Skeletal muscle satellite cell (primary cell): ENCODE results near the gene MMS22L.
A peak's percentile ranks its signal among the peaks of the same experiment; 100 is the strongest.

Experiments used
- H3K27me3 ChIP-seq: 2 replicates; pipeline ENCODE4 v1.7.0; 2013; ENCODE audit warnings: low read length; ENCODE audit not compliant: control insufficient read depth, insufficient read depth
- H3K36me3 ChIP-seq: 2 replicates; pipeline ENCODE4 v1.7.0; 2013; ENCODE audit warnings: mild to moderate bottlenecking, control low read depth, low read length; ENCODE audit not compliant: insufficient read depth
- H3K4me1 ChIP-seq: 2 replicates; pipeline ENCODE4 v1.7.0; 2013; ENCODE audit warnings: low read length; ENCODE audit not compliant: control insufficient read depth, insufficient read depth
- H3K4me2 ChIP-seq: 2 replicates; pipeline ENCODE4 v1.7.0; 2013; ENCODE audit warnings: mild to moderate bottlenecking, low read length
- H3K4me3 ChIP-seq: 2 replicates; pipeline ENCODE4 v1.7.0; 2013; ENCODE audit warnings: low read length
- H3K9ac ChIP-seq: 2 replicates; pipeline ENCODE4 v1.7.0; 2013; ENCODE audit warnings: mild to moderate bottlenecking, low read depth, low read length, moderate library complexity
- H3K9me3 ChIP-seq: replicated peaks from 2 replicates; pipeline ENCODE4 v1.7.0; 2013; ENCODE audit warnings: mild to moderate bottlenecking, control low read depth, low read length

Gene MMS22L

DNA sequence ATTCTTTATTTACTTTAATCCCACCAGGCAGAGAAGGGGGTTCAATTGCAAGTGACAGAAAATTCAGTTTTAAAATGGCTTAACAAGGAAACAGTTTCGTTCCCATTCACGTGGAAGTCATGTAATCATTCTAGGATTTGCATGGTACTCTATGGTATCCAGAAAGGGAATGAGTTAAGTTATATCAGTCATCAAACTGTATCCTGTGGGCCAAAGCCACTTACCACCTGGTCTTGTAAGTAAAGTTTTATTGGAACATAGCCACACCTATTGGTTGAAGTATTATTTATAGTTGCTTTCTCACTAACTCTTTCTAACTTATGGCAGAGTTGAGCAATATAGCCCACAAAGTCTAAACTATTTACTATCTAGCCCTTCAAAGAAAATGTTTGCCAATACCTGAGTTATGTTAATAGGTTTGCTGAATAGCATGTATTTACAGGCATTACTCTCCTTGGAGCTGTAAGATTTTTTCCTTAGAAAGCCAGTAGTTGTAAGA, 10.2 kb upstream of the MMS22L start:
- no peak overlapping the region for H3K4me2 ChIP-seq
- no peaks in the 10 kb centered on the region for H3K9me3 ChIP-seq
- H3K27me3 ChIP-seq = no peaks in the 10 kb centered on the region
- no peaks in the 10 kb centered on the region for H3K36me3 ChIP-seq
- H3K4me1 ChIP-seq = no peaks in the 10 kb centered on the region
- no peak overlapping the region for H3K4me3 ChIP-seq
- H3K9ac ChIP-seq = no peak overlapping the region

DNA sequence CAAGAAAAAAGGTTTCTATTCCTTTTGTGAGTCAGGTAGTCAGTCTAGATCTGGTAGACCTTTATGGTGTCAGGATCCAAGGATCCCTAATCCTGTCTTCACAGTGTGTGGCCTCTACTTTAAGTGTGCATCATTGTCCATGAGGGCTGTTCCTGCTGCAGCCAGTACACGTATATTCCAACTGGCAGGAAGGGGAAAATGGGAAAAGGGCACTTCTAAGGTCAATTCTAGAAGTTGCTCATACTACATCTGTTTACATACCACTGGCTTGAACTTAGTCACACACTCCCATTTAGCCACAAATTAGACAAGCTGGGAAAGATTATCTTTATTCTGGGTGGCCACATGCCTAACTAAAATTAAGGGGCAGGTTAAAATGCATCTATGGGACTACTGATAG, 9.7 kb upstream of the MMS22L start:
- Histone ChIP-seq H3K36me3 (no peaks in the 10 kb centered on the region), H3K27me3 (no peaks in the 10 kb centered on the region), H3K9ac (no peak overlapping the region), H3K9me3 (no peaks in the 10 kb centered on the region), H3K4me2 (no peak overlapping the region), H3K4me3 (no peak overlapping the region), H3K4me1 (no peaks in the 10 kb centered on the region)

DNA sequence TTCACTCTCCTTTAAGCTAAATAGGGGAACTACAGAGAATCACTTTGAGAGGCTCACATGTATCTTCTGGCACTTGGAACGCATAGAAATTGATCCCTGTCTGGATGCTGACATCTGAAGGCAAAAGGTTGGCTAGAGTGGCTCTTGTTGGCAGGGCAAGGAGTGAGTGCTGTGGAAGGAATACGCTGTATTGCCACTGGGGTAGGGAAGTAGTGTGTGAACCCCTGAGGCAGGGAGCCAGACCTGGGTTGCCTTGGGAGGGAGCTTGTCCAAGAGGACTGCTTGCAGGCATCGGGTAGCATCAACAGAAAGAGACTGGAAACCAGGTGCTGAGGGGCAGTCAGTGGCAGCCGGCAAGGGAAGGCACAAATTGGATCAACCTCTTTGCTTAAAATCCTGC, 8.9 kb upstream of the MMS22L start:
- Histone ChIP-seq H3K27me3 (no peaks in the 10 kb centered on the region), H3K4me3 (no peak overlapping the region), H3K4me2 (no peak overlapping the region), H3K9me3 (no peaks in the 10 kb centered on the region), H3K4me1 (no peaks in the 10 kb centered on the region), H3K36me3 (no peaks in the 10 kb centered on the region), H3K9ac (no peak overlapping the region)

DNA sequence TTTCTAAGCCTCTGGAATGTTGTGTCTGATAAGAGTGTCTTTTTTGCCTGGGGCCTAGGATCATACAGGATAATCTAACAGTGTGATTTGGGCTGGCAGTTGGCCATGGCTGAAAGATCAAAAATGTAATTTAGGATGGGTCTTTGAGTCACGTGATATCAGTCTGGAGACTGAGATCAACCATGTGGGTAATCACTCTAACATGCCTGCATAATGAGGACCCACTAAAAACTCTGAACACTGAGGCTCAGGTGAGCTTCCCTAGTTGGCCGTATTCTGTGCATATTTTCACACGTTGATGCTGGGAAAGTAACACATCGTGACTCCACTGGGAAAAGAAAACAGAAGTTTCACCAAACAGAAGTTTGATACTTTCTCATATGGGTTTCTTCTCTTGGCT, 6.3 kb upstream of the MMS22L start:
- H3K4me2 ChIP-seq = no peak overlapping the region
- no peaks in the 10 kb centered on the region for H3K27me3 ChIP-seq
- H3K4me3 ChIP-seq = no peak overlapping the region
- H3K4me1 ChIP-seq = no peaks in the 10 kb centered on the region
- H3K9ac ChIP-seq = no peak overlapping the region
- H3K9me3 ChIP-seq = no peaks in the 10 kb centered on the region
- no peaks in the 10 kb centered on the region for H3K36me3 ChIP-seq

DNA sequence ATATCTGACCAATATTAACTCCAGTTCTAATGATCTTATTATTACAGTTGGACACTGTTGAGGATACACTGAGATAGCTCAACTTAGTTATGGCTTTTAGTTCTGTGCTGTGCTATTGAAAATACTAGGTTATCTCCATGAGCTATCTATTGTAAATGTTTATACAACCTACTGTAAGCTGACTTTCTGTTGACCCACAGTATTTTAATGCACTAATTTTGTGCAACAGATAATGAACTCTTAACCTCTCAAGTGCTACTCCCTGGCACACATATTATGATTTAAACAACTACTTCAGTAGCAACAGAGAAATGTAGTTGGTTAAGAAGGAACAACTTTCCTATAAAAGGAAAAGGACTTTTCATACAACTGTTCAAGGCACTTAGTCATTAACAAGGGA, 5.2 kb upstream of the MMS22L start:
- no peaks in the 10 kb centered on the region for H3K36me3 ChIP-seq
- no peaks in the 10 kb centered on the region for H3K9me3 ChIP-seq
- no peaks in the 10 kb centered on the region for H3K27me3 ChIP-seq
- H3K4me1 ChIP-seq = no peaks in the 10 kb centered on the region
- no peak overlapping the region for H3K4me2 ChIP-seq
- H3K9ac ChIP-seq = no peak overlapping the region
- H3K4me3 ChIP-seq = no peak overlapping the region

DNA sequence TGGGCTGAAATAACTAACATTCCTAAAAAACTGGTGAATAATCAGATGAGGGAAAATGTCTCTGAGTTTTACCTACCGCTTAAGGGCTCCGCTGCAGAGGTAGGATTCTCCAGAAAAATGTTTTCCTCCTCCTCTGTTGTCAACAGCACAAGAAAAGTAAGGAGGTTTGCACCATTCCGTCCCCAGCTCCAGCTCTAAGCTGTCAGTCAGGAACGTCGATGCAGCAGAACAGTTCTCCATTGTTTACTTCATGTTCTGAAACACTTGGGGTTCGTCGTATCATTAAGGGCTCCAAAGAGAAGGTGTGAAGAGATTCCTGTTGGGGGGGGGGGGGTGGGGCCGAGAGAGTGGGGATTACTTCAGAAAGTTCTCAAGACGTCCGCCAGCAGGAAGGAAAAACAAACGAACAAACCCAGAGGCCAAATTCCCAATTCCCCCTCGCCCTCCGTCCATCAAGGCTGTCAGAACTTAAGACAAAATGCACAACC, 734 bp downstream of the MMS22L start:
- H3K4me3 ChIP-seq = peak overlapping the region; percentile 91
- peak overlapping the region; percentile 91 for H3K9ac ChIP-seq
- H3K4me1 ChIP-seq = peaks cover 7% of the 10 kb centered on the region
- no peaks in the 10 kb centered on the region for H3K9me3 ChIP-seq
- no peaks in the 10 kb centered on the region for H3K27me3 ChIP-seq
- H3K36me3 ChIP-seq = no peaks in the 10 kb centered on the region
- peak overlapping the region; percentile 90 for H3K4me2 ChIP-seq

DNA sequence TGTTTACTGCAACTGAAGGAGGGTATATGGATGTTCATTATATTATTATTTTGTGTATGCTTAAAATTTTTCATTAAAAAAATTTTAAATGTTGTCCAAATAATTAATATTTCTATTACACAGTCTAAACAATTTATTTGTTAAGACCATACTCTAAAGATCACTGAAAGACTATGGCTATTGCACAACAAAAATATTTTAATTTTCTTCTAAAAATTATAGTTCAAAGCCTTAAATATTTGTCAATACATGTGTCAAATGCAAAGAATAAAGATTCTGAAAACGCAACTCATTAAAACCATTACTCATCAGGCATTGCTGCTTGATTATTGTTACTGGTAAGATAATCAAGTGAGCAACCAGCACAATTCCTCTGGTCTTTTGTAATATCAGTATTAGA, 2.2 kb downstream of the MMS22L start:
- Histone ChIP-seq H3K4me3 (peak overlapping the region; percentile 22), H3K4me2 (peak overlapping the region; percentile 90), H3K27me3 (no peaks in the 10 kb centered on the region), H3K9me3 (no peaks in the 10 kb centered on the region), H3K36me3 (no peaks in the 10 kb centered on the region), H3K4me1 (peaks cover 7% of the 10 kb centered on the region), H3K9ac (no peak overlapping the region)

DNA sequence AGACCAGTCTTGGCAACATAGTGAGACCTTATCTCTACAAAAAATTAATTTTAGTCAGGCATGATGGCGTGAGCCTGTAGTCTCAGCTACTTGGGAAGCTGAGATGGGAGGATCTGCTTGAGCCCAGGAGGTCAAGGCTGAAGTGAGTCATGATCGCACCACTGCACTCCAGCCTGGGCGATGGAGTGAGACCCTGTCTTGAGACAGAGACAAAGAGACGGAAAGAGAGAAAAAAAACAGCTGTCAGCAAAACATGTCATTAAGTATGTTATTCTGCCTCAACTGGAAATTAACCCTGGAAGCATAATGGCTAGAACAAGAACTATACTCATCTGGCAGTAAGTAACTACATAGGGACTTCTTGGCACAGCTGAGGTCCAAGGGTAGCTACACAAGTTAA, 7.2 kb downstream of the MMS22L start:
- H3K9me3 ChIP-seq = no peaks in the 10 kb centered on the region
- peaks cover 15% of the 10 kb centered on the region for H3K36me3 ChIP-seq
- peaks cover under 1% of the 10 kb centered on the region for H3K4me1 ChIP-seq
- no peak overlapping the region for H3K4me3 ChIP-seq
- H3K4me2 ChIP-seq = no peak overlapping the region
- H3K27me3 ChIP-seq = no peaks in the 10 kb centered on the region
- H3K9ac ChIP-seq = no peak overlapping the region

DNA sequence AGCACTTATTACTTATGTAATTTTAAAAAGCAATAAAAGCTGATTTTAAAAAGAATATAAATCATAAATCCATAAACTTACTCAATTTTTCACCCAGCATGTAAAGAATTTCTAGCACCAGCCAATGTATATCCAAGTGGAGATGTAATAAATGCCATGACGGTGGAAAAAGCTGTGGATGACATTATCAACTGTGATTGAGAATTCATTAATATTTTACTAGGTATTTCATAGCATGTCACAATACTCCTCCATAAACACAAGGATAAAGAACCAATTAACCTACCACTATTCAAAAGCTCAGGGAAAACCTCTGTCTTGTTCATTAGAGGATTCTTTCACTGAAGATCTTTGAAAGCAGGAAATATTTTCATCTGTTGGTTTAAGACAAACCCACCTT, 13.2 kb downstream of the MMS22L start:
- H3K9ac ChIP-seq = no peak overlapping the region
- peaks cover 44% of the 10 kb centered on the region for H3K36me3 ChIP-seq
- H3K4me2 ChIP-seq = no peak overlapping the region
- H3K4me1 ChIP-seq = no peaks in the 10 kb centered on the region
- no peaks in the 10 kb centered on the region for H3K27me3 ChIP-seq
- H3K4me3 ChIP-seq = no peak overlapping the region
- no peaks in the 10 kb centered on the region for H3K9me3 ChIP-seq

DNA sequence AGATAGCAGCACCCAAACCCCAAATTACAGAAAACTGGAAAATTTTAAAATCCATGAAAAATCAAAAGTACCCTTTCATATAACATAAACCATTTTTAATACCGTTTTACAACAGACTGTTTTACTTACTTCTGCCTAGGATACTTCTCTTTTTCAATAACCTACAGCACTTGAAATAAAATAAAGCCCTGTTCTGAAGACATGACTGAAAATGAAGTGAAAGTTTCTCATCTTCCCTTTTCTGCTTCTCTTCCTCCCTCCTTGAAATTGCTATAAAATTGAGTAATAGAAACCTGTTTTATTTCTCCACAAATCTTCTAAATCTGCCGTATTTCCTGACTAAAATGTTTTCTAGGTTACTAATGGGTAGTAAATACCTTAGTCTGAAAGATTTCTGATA, 20.3 kb downstream of the MMS22L start:
- Histone ChIP-seq H3K4me1 (no peaks in the 10 kb centered on the region), H3K27me3 (no peaks in the 10 kb centered on the region), H3K9ac (no peak overlapping the region), H3K36me3 (peaks cover 19% of the 10 kb centered on the region), H3K9me3 (no peaks in the 10 kb centered on the region), H3K4me2 (no peak overlapping the region), H3K4me3 (no peak overlapping the region)

DNA sequence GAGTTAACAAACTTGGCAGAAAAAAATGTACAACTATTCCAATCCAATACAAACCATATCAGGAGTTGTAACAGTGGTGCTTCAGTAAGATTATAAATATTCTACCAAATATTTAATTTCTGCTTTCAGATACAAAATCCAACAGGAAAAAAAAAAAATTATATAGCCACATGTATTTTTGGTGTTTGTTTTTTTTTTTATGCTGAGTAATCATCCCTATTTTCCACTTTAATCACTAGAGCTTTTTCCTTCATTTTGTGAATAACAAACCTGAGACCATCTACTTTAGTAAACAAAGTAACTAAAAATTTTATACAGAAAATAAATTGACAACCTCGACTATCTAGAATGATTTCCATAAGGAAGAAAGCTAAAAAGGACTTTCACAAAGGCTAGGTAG, 36.2 kb downstream of the MMS22L start:
- Histone ChIP-seq H3K4me3 (no peak overlapping the region), H3K9me3 (no peaks in the 10 kb centered on the region), H3K4me1 (no peaks in the 10 kb centered on the region), H3K4me2 (no peak overlapping the region), H3K27me3 (no peaks in the 10 kb centered on the region), H3K9ac (no peak overlapping the region), H3K36me3 (peaks cover 9% of the 10 kb centered on the region)

DNA sequence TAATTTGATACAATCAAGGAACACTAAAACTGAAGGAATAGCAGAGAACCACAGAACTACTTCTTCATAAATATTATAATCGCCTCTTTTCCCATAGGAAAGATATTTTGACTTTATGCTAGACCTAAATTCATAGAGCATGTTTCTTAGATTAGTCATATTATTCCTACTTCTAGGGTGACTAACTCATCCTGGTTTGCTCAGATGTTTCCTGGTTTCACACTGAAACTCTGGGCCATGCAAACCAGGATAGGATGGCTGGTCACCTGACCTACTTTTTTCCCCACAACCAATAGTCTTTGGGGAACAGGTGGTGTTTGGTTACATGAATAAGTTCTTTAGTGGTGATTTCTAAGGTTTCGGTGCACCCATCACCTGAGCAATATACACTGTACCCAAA, 42.8 kb downstream of the MMS22L start:
- peaks cover 6% of the 10 kb centered on the region for H3K4me1 ChIP-seq
- no peak overlapping the region for H3K4me3 ChIP-seq
- no peak overlapping the region for H3K4me2 ChIP-seq
- H3K9me3 ChIP-seq = no peaks in the 10 kb centered on the region
- H3K9ac ChIP-seq = no peak overlapping the region
- peaks cover 13% of the 10 kb centered on the region for H3K36me3 ChIP-seq
- no peaks in the 10 kb centered on the region for H3K27me3 ChIP-seq
